Measurements from ENCODE around the gene CAPRIN2. TPM values are rescaled to one million over a fixed set of nuclear protein-coding genes. Genes with fewer than 3 reads are reported as not detected.

Gene CAPRIN2
- total and polyA plus RNA-seq, 2 experiments from 2014 or later, result 26.0 to 38.4 TPM

DNA sequence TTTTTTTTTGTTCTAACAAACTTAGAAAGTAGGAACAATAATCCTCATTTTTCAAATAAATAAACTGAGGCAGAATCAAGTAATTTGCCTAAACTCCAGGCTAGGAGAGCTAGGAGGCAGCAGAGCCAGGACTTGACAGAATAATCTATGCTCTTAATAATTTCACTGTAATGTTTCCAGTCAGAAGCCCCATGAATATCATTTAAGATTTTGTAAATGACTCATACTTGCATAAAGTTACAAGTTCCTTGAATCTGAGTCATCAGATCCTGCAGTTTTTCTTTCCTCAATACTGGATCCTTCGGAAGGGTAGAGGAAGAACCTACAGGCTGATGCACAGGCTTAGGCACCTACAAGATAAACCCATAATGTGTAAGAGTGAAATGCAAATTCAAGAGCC is 29.0 kb downstream of the CAPRIN2 start:
- TF ChIP-seq, protein P1, sequence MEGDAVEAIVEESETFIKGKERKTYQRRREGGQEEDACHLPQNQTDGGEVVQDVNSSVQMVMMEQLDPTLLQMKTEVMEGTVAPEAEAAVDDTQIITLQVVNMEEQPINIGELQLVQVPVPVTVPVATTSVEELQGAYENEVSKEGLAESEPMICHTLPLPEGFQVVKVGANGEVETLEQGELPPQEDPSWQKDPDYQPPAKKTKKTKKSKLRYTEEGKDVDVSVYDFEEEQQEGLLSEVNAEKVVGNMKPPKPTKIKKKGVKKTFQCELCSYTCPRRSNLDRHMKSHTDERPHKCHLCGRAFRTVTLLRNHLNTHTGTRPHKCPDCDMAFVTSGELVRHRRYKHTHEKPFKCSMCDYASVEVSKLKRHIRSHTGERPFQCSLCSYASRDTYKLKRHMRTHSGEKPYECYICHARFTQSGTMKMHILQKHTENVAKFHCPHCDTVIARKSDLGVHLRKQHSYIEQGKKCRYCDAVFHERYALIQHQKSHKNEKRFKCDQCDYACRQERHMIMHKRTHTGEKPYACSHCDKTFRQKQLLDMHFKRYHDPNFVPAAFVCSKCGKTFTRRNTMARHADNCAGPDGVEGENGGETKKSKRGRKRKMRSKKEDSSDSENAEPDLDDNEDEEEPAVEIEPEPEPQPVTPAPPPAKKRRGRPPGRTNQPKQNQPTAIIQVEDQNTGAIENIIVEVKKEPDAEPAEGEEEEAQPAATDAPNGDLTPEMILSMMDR (IDR thresholded peaks at IDR 0.05; ENCODE audit: low read depth, low read length), result peak; percentile 20
- peaks cover 59% of the 10 kb centered on the region for H3K36me3 ChIP-seq
- peak in 1 of 2 donors; percentile 80 for DNase-seq (ENCODE audit: low read depth in 1 of 2, low spot score in 1 of 2)
- no peak overlapping the region for H3K4me3 ChIP-seq
- no peaks in the 10 kb centered on the region for H3K9me3 ChIP-seq (ENCODE audit: low read depth)
- H3K27ac ChIP-seq, result no peak overlapping the region
- no peaks in the 10 kb centered on the region for H3K4me1 ChIP-seq (ENCODE audit: low read depth)
- H3K27me3 ChIP-seq, result no peaks in the 10 kb centered on the region

DNA sequence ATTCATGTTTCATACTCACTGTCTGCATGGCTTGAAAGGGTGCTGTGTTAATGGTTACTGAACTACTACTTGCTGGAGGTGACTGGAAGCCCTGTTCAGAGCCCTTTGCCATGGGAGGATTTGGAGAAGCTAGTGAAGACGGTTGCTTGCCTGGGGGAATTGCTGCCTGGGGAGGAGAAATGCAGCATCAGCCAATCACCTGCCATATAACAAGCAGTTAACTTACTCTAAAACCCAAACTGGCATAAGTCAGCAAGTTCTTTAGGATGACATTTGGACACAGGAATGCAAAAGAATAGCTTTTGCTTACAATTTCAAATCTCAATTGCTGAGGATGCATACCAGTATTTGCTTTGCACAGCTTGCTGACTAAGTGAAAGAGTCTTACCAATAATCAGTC is 35.7 kb downstream of the CAPRIN2 start:
- H3K27me3 ChIP-seq, result no peaks in the 10 kb centered on the region
- peak in 1 of 2 donors; percentile 10 for DNase-seq (ENCODE audit: low read depth in 1 of 2, low spot score in 1 of 2)
- no peaks in the 10 kb centered on the region for H3K9me3 ChIP-seq (ENCODE audit: low read depth)
- H3K4me1 ChIP-seq (ENCODE audit: low read depth), result no peaks in the 10 kb centered on the region
- no peak overlapping the region for H3K27ac ChIP-seq
- TF ChIP-seq, protein P1 (IDR thresholded peaks at IDR 0.05; ENCODE audit: low read depth, low read length), result no peak
- no peak overlapping the region for H3K4me3 ChIP-seq
- peaks cover 69% of the 10 kb centered on the region for H3K36me3 ChIP-seq

DNA sequence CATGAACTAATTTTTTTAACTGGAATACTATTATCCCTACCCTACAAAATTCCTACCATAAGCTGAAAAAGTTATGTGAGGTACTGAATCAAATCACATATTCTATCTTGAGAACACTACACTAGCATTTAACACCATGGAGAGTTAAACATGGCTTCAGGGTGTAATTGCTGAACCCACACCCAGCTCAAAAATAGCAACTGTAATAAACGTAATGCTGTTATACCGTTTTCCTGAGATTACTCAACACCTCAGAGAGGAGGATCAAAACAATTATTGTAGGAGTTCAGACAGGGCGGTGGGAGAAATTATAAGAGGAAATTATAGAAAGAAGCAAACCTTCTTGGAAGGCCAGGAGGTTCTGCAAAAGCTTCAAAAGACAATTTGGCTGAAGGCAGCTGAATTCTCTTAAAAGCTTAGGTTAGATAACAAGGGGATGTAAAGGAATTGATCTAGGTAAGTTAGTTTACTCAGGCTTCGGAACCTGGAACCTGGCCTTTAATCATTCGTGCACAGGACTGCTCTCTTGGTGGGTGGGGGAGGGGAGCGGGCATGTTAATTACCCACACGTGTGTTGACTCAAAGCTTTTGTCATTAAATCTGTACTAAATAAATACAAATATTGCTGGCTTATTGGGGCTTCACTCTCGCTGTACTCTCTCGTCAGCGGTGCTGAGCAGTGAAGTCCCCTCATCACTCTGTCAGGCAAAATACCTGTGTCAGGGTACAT is 47.0 kb downstream of the CAPRIN2 start:
- Histone ChIP-seq H3K36me3 (peaks cover 25% of the 10 kb centered on the region), H3K27ac (no peak overlapping the region), H3K27me3 (no peaks in the 10 kb centered on the region), H3K4me1 (ENCODE audit: low read depth) (no peaks in the 10 kb centered on the region), H3K4me3 (no peak overlapping the region), H3K9me3 (ENCODE audit: low read depth) (no peaks in the 10 kb centered on the region)
- no peak for DNase-seq (ENCODE audit: low read depth in 1 of 2, low spot score in 1 of 2)
- TF ChIP-seq, protein P1 (IDR thresholded peaks at IDR 0.05; ENCODE audit: low read depth, low read length), result no peak

DNA sequence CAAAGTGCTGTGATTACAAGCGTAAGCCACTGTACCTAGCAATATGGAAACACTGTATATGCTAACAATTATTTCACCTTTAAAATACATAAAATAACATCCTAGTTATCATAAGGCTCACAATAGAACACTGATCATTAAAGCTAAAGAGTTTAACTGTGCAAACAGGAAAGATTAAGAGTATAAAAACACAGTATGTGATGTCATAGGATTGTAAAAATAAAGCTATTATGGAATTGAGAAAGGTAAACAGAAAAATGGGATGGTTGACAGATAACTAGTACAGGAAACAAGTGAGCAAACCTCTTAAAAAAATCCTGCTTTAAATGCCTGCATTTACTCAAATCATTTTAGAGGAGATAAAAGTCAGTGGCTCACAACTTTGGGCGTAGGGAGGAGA is 48.3 kb downstream of the CAPRIN2 start:
- Histone ChIP-seq H3K27ac (no peak overlapping the region), H3K27me3 (no peaks in the 10 kb centered on the region), H3K9me3 (ENCODE audit: low read depth) (no peaks in the 10 kb centered on the region), H3K36me3 (peaks cover 23% of the 10 kb centered on the region), H3K4me1 (ENCODE audit: low read depth) (no peaks in the 10 kb centered on the region), H3K4me3 (no peak overlapping the region)
- TF ChIP-seq, protein P1 (IDR thresholded peaks at IDR 0.05; ENCODE audit: low read depth, low read length), result no peak
- DNase-seq (ENCODE audit: low read depth in 1 of 2, low spot score in 1 of 2), result no peak

DNA sequence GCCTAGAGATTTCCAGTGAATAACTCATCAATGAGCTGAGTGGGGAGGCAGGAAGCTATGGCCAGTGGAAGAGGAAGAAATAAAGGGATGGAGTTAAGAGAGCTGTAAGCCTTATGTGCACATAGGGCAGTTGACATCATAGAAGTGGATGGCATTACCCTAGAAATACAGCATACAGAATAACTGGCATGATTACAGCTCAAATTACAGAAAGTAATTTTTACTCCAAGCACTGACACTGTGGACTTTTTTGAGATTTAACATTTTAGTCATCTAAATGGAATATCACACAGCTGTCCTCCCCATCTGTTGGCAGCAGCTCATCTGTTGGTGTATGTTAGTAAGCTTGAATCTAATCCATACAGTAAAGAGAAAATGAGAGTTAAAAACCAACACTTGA is 53.7 kb downstream of the CAPRIN2 start:
- Histone ChIP-seq H3K27me3 (no peaks in the 10 kb centered on the region), H3K27ac (no peak overlapping the region), H3K9me3 (ENCODE audit: low read depth) (no peaks in the 10 kb centered on the region), H3K36me3 (no peaks in the 10 kb centered on the region), H3K4me1 (ENCODE audit: low read depth) (no peaks in the 10 kb centered on the region), H3K4me3 (no peak overlapping the region)
- DNase-seq (ENCODE audit: low read depth in 1 of 2, low spot score in 1 of 2), result no peak
- TF ChIP-seq, protein P1 (IDR thresholded peaks at IDR 0.05; ENCODE audit: low read depth, low read length), result no peak

Data from cardiac muscle cell (in vitro differentiated cells and primary cell).